ENCODE data around the gene HCN4.

- TF ChIP-seq POLR2A (IDR thresholded peaks at IDR 0.05) (no peak), CTCF (IDR thresholded peaks at IDR 0.05 in 4 of 5, conservative IDR thresholded peaks at IDR 0.05 in 1 of 5) (no peak)
Measured at GRCh38 chr15:73270366-73271097, 98.2 kb downstream of the HCN4 start.
